RWPE2 (cell line): Measurements from ENCODE around the gene RARB.
A peak's percentile ranks its signal among the peaks of the same experiment; 100 is the strongest.

ENCODE experiments used
- ATAC-seq: fragments of 200-7000 bp; cut with Tn5 transposase; 3 replicates; pipeline ENCODE4 v1.9.1; 2021; ENCODE audit warnings: low read depth
- DNase-seq: peaks from one replicate; pipeline ENCODE4 v3.0.0-alpha.2; 2020; ENCODE audit warnings: low spot score
- H3K27ac ChIP-seq: fragments of 450-650 bp; 2 replicates; pipeline ENCODE4 v1.5.1; 2017; ENCODE audit warnings: mild to moderate bottlenecking; ENCODE audit not compliant: poor library complexity, severe bottlenecking
- H3K27me3 ChIP-seq: fragments of 250-450 bp; sonication (Bioruptor Pico); 2 replicates; pipeline ENCODE4 v1.5.1; 2021; ENCODE audit warnings: mild to moderate bottlenecking, moderate library complexity; ENCODE audit not compliant: insufficient read depth, poor library complexity, severe bottlenecking
- H3K36me3 ChIP-seq: fragments of 250-450 bp; sonication (Bioruptor Pico); 2 replicates; pipeline ENCODE4 v1.5.1; 2020; ENCODE audit warnings: low read depth, mild to moderate bottlenecking, moderate library complexity
- H3K4me1 ChIP-seq: fragments of 250-450 bp; sonication (Bioruptor Pico); 2 replicates; pipeline ENCODE4 v1.5.1; 2021; ENCODE audit warnings: mild to moderate bottlenecking, moderate library complexity; ENCODE audit not compliant: insufficient read depth, poor library complexity, severe bottlenecking
- H3K4me3 ChIP-seq: fragments of 250-450 bp; sonication (Bioruptor Pico); 2 replicates; pipeline ENCODE4 v1.5.1; 2021; ENCODE audit warnings: mild to moderate bottlenecking, moderate library complexity; ENCODE audit not compliant: severe bottlenecking
- H3K9me3 ChIP-seq: fragments of 250-450 bp; sonication (Bioruptor Pico); 2 replicates; pipeline ENCODE4 v1.5.1; 2021; ENCODE audit warnings: mild to moderate bottlenecking, moderate library complexity; ENCODE audit not compliant: severe bottlenecking
- TF ChIP-seq, protein P1 (sequence below): fragments of 450-650 bp; IDR thresholded peaks from one replicate; pipeline ENCODE4 v1.5.1; 2017; ENCODE audit warnings: mild to moderate bottlenecking, moderate library complexity; ENCODE audit not compliant: poor library complexity, severe bottlenecking

Gene RARB

DNA sequence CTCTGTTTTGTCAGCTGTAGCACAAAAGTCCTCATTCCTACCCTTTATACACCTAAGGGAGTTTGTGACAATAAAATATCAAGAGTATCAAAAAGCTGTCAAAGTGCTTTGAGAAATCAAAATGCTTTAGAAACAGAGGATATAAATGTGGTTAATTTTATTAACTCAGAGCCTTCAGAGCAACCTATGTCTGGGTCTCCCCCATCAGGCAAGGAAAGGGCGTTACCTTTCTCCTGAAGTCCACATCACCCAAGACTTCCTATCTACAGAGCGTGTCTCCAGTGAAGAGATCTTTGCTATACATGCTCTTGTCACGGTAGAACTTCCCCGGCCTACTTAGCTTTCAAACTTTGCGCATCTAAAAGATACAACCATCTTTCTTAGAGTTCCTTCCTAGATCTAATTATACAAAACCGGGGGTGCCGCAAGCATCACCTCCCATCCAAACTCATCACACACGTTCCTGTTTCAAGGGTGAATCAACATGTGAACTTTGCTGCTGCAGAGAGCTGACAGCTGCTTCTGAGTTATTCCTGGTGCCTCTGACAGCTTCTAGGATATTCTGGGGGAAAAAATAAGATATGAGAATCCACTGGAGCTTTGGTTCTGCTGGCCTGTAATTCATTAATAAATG is 93.0 kb downstream of the RARB start:
- H3K36me3 ChIP-seq = no peaks in the 10 kb centered on the region
- DNase-seq = no peak
- H3K9me3 ChIP-seq = no peaks in the 10 kb centered on the region
- no peaks in the 10 kb centered on the region for H3K4me1 ChIP-seq
- ATAC-seq = no peak
- H3K27me3 ChIP-seq = no peaks in the 10 kb centered on the region
- no peak overlapping the region for H3K27ac ChIP-seq
- no peak overlapping the region for H3K4me3 ChIP-seq
- TF ChIP-seq, protein P1, sequence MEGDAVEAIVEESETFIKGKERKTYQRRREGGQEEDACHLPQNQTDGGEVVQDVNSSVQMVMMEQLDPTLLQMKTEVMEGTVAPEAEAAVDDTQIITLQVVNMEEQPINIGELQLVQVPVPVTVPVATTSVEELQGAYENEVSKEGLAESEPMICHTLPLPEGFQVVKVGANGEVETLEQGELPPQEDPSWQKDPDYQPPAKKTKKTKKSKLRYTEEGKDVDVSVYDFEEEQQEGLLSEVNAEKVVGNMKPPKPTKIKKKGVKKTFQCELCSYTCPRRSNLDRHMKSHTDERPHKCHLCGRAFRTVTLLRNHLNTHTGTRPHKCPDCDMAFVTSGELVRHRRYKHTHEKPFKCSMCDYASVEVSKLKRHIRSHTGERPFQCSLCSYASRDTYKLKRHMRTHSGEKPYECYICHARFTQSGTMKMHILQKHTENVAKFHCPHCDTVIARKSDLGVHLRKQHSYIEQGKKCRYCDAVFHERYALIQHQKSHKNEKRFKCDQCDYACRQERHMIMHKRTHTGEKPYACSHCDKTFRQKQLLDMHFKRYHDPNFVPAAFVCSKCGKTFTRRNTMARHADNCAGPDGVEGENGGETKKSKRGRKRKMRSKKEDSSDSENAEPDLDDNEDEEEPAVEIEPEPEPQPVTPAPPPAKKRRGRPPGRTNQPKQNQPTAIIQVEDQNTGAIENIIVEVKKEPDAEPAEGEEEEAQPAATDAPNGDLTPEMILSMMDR = no peak

DNA sequence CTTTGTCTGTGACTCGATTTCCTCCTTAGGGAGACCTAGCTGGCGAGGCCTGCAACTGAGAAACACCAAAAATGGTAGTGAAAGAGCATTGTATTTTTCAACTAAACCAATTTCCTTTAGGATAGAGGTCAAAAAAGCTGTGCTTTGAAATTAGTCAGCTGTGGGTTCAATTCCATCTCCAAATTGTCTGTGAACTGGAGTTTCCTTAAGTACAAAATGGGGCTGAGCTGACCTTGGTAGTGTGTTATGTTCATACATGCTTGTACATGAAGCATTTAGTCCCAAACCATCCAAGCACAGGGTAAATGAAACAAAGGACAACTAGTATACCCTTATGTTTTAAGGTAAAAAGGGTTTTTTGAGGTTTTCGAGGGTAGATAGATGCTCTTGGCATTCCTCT is 99.3 kb downstream of the RARB start:
- ATAC-seq (no peak), DNase-seq (no peak)
- Histone ChIP-seq H3K4me3 (no peak overlapping the region), H3K4me1 (no peaks in the 10 kb centered on the region), H3K27me3 (no peaks in the 10 kb centered on the region), H3K9me3 (no peaks in the 10 kb centered on the region), H3K36me3 (no peaks in the 10 kb centered on the region), H3K27ac (no peak overlapping the region)
- TF ChIP-seq, protein P1 = no peak

DNA sequence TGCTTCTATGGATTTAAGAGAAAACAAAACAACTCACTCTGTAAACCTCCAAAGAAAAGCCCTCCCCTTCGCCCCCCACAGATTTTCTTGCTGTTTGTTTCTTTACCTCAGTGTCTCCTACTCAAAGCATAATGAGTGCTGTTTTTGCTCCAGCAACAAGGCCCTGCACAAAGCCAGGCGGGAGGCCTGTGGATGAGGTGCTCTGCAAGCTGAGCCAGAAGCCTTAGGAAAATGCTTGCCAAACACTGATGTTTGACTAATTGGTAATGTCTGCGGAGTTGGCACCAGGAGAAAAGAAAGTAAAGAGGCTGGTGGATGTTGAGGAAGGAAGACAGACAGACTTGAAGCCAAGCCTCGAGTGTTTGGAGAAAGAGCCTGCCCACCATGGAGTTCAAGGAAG is 99.7 kb downstream of the RARB start:
- H3K4me3 ChIP-seq = no peak overlapping the region
- no peaks in the 10 kb centered on the region for H3K4me1 ChIP-seq
- H3K27ac ChIP-seq = no peak overlapping the region
- no peak for DNase-seq
- H3K36me3 ChIP-seq = no peaks in the 10 kb centered on the region
- H3K27me3 ChIP-seq = no peaks in the 10 kb centered on the region
- no peaks in the 10 kb centered on the region for H3K9me3 ChIP-seq
- TF ChIP-seq, protein P1 = no peak
- ATAC-seq = no peak

DNA sequence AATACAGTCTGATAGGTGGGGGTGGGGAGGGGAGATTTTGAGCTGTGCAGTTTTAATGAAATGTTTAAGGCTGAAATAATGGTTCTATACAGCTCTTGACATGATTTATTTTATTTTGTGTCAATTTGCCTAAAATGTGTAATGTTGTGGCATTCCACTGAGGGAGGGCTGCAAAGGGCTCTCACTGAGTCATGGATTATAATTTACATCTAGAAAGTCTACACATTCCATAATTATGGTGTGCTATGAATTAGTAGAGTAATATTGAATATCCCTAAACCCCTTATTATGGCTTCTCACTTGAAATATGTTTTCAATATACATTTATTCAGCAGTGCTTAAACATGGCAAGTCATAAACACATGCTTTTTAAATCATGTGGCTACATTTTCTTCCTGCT is 103.9 kb downstream of the RARB start:
- TF ChIP-seq, protein P1 = no peak

DNA sequence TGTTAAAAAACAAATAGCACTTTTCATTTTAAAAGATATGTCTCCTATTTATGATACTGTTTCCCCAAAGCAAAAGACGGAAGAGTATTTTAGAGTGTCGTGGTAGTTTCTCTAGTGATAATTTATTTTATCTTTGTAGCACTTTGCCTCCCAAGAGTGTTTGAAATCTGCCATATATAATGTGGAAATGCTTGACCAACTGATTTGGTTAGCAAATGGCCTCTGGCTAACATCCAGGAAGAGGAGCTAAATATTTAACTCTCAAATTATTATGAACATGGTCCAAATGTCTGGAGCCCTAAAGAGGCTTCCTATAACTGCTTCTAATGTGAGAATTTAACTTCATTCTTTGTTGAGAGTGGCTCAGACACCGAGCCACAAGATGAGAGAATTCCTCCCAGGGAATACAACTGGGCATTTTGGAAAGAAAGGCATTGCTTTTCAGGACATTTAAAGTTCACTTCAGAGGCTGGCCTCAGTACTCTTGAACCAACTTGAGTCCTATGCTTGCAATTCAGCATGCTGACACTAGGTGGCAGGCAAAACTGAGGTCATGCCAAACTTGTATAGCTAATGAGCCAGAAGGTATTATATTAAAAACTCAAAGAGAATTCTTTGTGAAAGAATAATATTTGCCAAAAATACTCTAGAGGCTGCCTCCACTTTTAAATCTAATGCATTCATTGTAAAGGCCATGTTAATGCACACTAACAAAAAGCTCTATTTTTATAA is 104.5 kb downstream of the RARB start:
- Histone ChIP-seq H3K4me3 (no peak overlapping the region), H3K4me1 (no peaks in the 10 kb centered on the region), H3K27ac (no peak overlapping the region), H3K36me3 (no peaks in the 10 kb centered on the region), H3K9me3 (no peaks in the 10 kb centered on the region), H3K27me3 (no peaks in the 10 kb centered on the region)
- DNase-seq (no peak), ATAC-seq (no peak)
- TF ChIP-seq, protein P1 = peak; percentile 39

More for the DNA sequence above, 103.9 kb downstream of the RARB start:
- Histone ChIP-seq H3K9me3 (no peaks in the 10 kb centered on the region), H3K36me3 (no peaks in the 10 kb centered on the region), H3K4me1 (no peaks in the 10 kb centered on the region), H3K4me3 (no peak overlapping the region), H3K27me3 (no peaks in the 10 kb centered on the region), H3K27ac (no peak overlapping the region)
- ATAC-seq = no peak
- DNase-seq = no peak
